Stimulated activated CD4-positive, alpha-beta T cell treated with anti-CD3 and anti-CD28 coated beads, Interleukin-12 subunit alpha, Interleukin-12 subunit beta, amount 100 ng/mL, for 24 hours (primary cell): ENCODE results near the gene ABHD3.
"Not testable (repeated sequence)": the region's sequence is repeated elsewhere in the genome, so short reads cannot be mapped to it uniquely, and the experiment has no call there.

ENCODE experiments used
- DNase-seq, 2 experiments: peaks; one replicate each; pipeline ENCODE4 v3.0.0-alpha.2; 2020; ENCODE audit warnings: low read depth in 2 of 2

ABHD3 gene

DNA sequence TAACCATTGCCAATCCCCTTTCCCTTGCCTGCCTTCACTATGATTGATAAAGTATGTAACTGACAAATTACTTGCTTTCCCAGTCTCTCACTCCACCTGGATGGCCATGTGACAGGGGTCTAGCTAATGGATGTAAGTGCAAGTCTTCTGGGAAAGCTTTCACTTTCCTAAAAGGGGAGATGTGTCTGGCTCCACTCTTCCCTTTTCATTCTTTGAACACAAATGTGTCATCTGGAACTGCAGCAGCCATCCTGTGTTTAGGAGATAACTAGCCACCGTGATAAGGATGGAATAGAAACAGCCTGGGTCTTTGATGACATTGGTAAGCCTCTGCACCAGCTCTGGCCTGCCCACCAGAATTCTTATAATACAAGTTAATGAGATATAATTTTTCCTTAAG lies 54.3 kb downstream of the ABHD3 start:
- DNase-seq, result no peak

DNA sequence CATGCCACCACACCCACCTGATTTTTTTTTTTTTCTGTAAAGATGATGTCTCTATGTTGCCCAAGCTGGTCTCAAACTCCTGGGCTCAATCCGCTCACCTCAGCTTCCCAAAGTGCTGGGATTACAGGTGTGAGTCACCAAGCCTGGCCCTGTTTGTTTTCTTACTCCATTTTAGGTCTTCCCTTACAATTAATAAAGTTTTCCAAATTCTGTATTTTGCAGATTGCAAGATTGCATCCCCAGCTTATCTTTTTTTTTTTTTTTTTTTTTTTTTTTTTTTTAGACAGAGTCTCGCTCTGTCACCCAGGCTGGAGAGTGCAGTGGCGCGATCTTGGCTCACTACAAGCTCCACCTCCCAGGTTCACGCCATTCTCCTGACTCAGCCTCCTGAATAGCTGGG lies 64.2 kb downstream of the ABHD3 start:
- not testable (repeated sequence) for DNase-seq

DNA sequence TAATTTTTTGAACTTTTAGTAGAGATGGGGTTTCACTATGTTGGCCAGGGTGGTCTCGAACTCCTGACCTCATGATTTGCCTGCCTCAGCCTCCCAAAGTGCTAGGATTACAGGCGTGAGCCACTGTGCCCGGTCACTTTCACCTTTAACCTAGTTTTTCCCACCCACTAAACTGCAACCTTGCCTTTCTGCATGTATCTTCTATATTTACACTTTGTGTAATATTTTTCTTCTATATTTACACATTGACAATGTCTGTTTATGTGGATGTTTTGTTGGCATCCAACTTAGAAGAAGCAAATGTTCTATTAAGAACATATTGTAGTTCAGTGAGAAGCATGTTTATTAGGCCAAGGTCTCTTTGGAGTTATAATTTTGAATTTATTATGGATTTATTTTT lies 65.8 kb downstream of the ABHD3 start:
- no peak for DNase-seq

GRCh38 chr18:21636769-21637168 lies 67.8 kb downstream of the ABHD3 start:
- no peak for DNase-seq

GRCh38 chr18:21634588-21635199 lies 69.9 kb downstream of the ABHD3 start:
- DNase-seq, result no peak

- no peak for DNase-seq
Measured at GRCh38 chr18:21632393-21632792, 72.2 kb downstream of the ABHD3 start.

- no peak for DNase-seq
Measured at GRCh38 chr18:21629089-21629832, 75.3 kb downstream of the ABHD3 start.

- DNase-seq, result not testable (repeated sequence)
Measured at GRCh38 chr18:21621640-21622039, 82.9 kb downstream of the ABHD3 start.

DNA sequence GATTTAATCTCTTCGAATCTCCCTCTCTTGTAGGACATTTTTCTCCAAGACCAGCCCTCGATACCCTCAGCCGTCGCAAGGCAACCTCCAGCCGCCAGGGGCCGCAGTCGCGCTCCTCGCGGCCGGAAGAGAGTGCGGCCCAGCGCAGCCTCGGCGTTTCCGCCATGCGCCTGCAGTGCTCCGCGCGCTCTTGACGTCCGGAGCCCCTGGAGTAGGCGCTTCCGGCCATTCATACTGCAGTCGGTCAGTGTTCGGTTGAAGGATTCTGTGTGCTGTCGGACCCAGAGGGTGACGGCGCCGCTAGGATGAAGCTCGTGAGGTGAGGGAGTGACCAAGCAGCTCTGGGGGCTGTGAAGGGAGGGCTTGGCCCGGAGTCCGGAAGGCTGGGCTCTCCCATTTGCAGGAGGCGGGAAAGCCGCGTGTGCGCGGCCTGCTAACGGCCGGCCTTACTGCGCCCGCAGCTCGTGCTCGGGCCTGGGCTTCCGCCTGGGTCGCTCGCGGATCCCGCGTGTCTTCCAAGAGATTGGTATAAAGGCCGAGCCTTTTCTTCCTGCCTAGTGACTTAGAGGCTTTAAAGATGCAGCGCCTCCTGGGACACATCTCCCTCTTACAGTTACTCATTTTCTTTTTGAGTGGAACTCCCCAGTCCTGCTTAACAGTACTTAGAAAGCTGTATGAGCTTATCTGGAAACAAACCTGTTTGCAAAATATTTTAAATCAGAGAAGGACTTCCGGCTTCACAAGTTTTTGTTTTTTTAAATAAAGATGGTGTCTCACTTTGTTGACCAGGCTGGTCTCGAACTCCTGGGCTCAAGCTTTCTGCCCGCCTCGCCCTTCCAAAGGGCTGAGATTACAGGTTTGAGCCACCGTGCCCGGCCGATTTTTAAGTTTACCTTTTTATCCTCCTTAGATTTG lies 92.2 kb downstream of the ABHD3 start, which contains the start of gene SNRPD1:
Gene SNRPD1 (plus strand): TSS at position 190 of the 915 bp plus-strand sequence. CDS start 116 bp downstream, at position 306.
- DNase-seq, result peak; percentile 83

- DNase-seq, result not testable (repeated sequence)
Measured at GRCh38 chr18:21611401-21612124, 93.0 kb downstream of the ABHD3 start.

DNA sequence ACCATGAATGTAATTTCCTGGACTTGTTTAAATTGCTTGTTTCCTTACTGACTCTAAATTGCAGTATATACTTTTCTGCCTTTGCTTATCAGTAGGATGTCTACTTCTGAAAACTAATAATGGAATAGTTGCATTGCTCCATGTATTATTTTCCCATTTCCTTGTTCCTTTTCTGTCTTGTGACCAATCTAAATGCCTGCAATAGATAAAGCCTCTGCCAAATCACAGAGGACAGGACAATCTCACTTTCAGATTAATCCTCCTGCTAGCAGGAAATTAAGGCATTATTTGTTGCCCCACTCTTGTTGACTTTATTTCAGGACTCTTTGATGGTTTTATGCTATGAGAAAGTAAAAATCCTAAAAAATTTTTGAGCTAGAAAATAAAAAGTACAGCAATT lies 99.4 kb downstream of the ABHD3 start:
- DNase-seq, result no peak

DNA sequence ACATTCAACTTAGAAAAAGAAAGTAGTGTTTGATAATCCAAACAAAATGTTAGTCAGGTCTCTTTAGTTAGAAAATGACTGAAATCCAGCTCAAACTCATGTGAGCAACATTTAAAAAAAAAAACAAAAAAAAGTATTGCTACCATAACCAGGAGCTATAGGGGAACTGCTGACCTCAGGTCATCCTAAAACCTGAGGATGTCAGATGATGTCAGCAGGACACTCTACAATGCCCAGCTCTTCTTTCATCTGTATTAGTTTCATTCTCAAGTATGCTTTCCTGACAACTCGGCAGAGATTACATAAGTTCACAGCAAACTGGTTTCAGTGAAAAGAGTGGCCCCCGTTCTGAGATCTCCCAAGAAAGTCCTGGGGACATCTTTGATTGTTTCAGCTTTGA lies 99.9 kb downstream of the ABHD3 start:
- DNase-seq, result no peak

- no peak for DNase-seq
Measured at GRCh38 chr18:21602299-21602587, 102.3 kb downstream of the ABHD3 start.
